H1 (cell line): ENCODE data around the gene C18orf63. TPM values are rescaled to one million over a fixed set of nuclear protein-coding genes. Genes with fewer than 3 reads are reported as not detected.
A peak's percentile ranks its signal among the peaks of the same experiment; 100 is the strongest.
"Not testable (repeated sequence)": the region's sequence is repeated elsewhere in the genome, so short reads cannot be mapped to it uniquely, and the experiment has no call there.

ENCODE experiments used
- CTCF ChIA-PET: fragments of 300-600 bp; sonication (Branson Sonifier 250); formaldehyde crosslinking; loops from one replicate; lab custom pipeline; 2021; ENCODE audit not compliant: partially characterized antibody; lab: Charles Lee
- POLR2A ChIA-PET: fragments of 300-600 bp; sonication (Branson Sonifier 250); formaldehyde crosslinking; loops from one replicate; lab custom pipeline; 2021; ENCODE audit warnings: inconsistent platforms; ENCODE audit not compliant: partially characterized antibody; lab: Charles Lee
- DNase-seq, 2 experiments: peaks; one replicate each; pipeline versions ENCODE4 v3.0.0 to v3.0.0-alpha.2; 2010 to 2022; ENCODE audit warnings: low spot score in 2 of 2, low read depth in 1 of 2, mixed read lengths in 1 of 2
- FAIRE-seq: peaks from 2 replicates; lab custom pipeline; 2011; peaks lifted over from hg19 to GRCh38; lab: Jason Lieb, UNC
- H2AFZ ChIP-seq: 2 replicates; pipeline ENCODE4 v1.8.1; 2012; ENCODE audit warnings: low read length, inconsistent platforms
- H2AK5ac ChIP-seq: 2 replicates; pipeline ENCODE4 v1.6.1; 2013; ENCODE audit warnings: low read depth, low read length
- H2BK120ac ChIP-seq: replicated peaks from 2 replicates; pipeline ENCODE3; 2013; ENCODE audit warnings: low read depth, low read length, inconsistent platforms
- H2BK12ac ChIP-seq: 2 replicates; pipeline ENCODE4 v1.6.1; 2013; ENCODE audit warnings: low read depth, low read length
- H2BK15ac ChIP-seq: 2 replicates; pipeline ENCODE4 v1.6.1; 2013; ENCODE audit warnings: low read length
- H2BK20ac ChIP-seq: 2 replicates; pipeline ENCODE4 v1.6.1; 2013; ENCODE audit warnings: low read length
- H2BK5ac ChIP-seq: 2 replicates; pipeline ENCODE4 v1.6.1; 2013; ENCODE audit warnings: low read depth, low read length
- H3K14ac ChIP-seq: 2 replicates; pipeline ENCODE4 v1.6.1; 2013; ENCODE audit warnings: inconsistent platforms; ENCODE audit not compliant: insufficient read length
- H3K18ac ChIP-seq: 2 replicates; pipeline ENCODE4 v1.6.1; 2013; ENCODE audit warnings: low read length; ENCODE audit errors: extremely low read depth
- H3K23ac ChIP-seq: 2 replicates; pipeline ENCODE4 v1.6.1; 2013; ENCODE audit warnings: inconsistent platforms; ENCODE audit not compliant: insufficient read length
- H3K23me2 ChIP-seq: 2 replicates; pipeline ENCODE4 v1.6.1; 2013; ENCODE audit warnings: low read depth, low read length
- H3K27ac ChIP-seq: 2 replicates; pipeline ENCODE4 v1.6.1; 2011; ENCODE audit warnings: low read depth, low read length, inconsistent platforms
- H3K27me3 ChIP-seq, 4 experiments: replicated peaks in 1 of 4; 1 replicate in 1 of 4; 2 replicates in 3 of 4; pipeline versions ENCODE4 v1.6.1 to v1.8.1; 2011 to 2013; ENCODE audit warnings: low read length in 3 of 4, mild to moderate bottlenecking in 3 of 4, inconsistent platforms in 2 of 4, mixed read lengths in 2 of 4, moderate library complexity in 1 of 4; ENCODE audit not compliant: control insufficient read depth in 3 of 4, insufficient read depth in 3 of 4; ENCODE audit errors: extremely low read depth in 1 of 4
- H3K36me3 ChIP-seq, 4 experiments: 2 replicates each; pipeline versions ENCODE4 v1.6.1 to v1.8.1; 2011 to 2013; ENCODE audit warnings: mild to moderate bottlenecking in 4 of 4, low read length in 3 of 4, moderate library complexity in 2 of 4, control low read depth in 1 of 4, inconsistent platforms in 1 of 4; ENCODE audit not compliant: insufficient read depth in 4 of 4, control insufficient read depth in 2 of 4
- H3K4ac ChIP-seq: replicated peaks from 2 replicates; pipeline ENCODE3; 2013; ENCODE audit warnings: low read length, low read depth, mixed read lengths, inconsistent platforms; ENCODE audit not compliant: insufficient read length
- H3K4me1 ChIP-seq, 4 experiments: replicated peaks in 1 of 4; 1 replicate in 1 of 4; 2 replicates in 3 of 4; pipeline versions ENCODE4 v1.6.1 to v1.8.1; 2011 to 2013; ENCODE audit warnings: low read length in 3 of 4, inconsistent platforms in 2 of 4, mixed read lengths in 1 of 4; ENCODE audit not compliant: insufficient read depth in 4 of 4, control insufficient read depth in 3 of 4
- H3K4me2 ChIP-seq, 2 experiments: 2 replicates each; pipeline versions ENCODE4 v1.6.1 to v1.8.1; 2011 to 2013; ENCODE audit warnings: low read depth in 2 of 2, low read length in 2 of 2, control low read depth in 1 of 2, inconsistent platforms in 1 of 2, mild to moderate bottlenecking in 1 of 2; ENCODE audit not compliant: insufficient read depth in 1 of 2
- H3K4me3 ChIP-seq, 4 experiments: fragments of 200-600, 300-600 bp in 1 of 4; sonication (generic), shearing (Covaris generic), sonication (Bioruptor Twin) in 1 of 4; 2 replicates each; pipeline versions ENCODE4 v1.5.1 to v1.8.1; 2011 to 2016; ENCODE audit warnings: low read length in 4 of 4, low read depth in 3 of 4, control low read depth in 2 of 4, inconsistent platforms in 2 of 4, mild to moderate bottlenecking in 2 of 4, mixed read lengths in 1 of 4, moderate library complexity in 1 of 4; ENCODE audit not compliant: insufficient read depth in 2 of 4; ENCODE audit errors: extremely low read depth in 1 of 4
- H3K56ac ChIP-seq: replicated peaks from 2 replicates; pipeline ENCODE3; 2013; ENCODE audit warnings: low read depth, mild to moderate bottlenecking, mixed read lengths, low read length, inconsistent platforms; ENCODE audit not compliant: insufficient read length
- H3K79me1 ChIP-seq: 2 replicates; pipeline ENCODE4 v1.6.1; 2013; ENCODE audit warnings: low read depth, low read length, control low read depth
- H3K79me2 ChIP-seq, 2 experiments: 2 replicates each; pipeline versions ENCODE4 v1.6.1 to v1.8.1; 2012 to 2013; ENCODE audit warnings: low read length in 2 of 2, mild to moderate bottlenecking in 2 of 2, inconsistent platforms in 1 of 2; ENCODE audit not compliant: insufficient read depth in 2 of 2, control insufficient read depth in 1 of 2
- H3K9ac ChIP-seq, 4 experiments: replicated peaks in 1 of 4; 1 replicate in 1 of 4; 2 replicates in 3 of 4; pipeline versions ENCODE4 v1.6.1 to v1.8.1; 2011 to 2013; ENCODE audit warnings: low read depth in 3 of 4, low read length in 3 of 4, control low read depth in 2 of 4, mild to moderate bottlenecking in 2 of 4, moderate library complexity in 2 of 4, inconsistent platforms in 1 of 4; ENCODE audit errors: extremely low read depth in 1 of 4
- H3K9me3 ChIP-seq, 2 experiments: 2 replicates each; pipeline versions ENCODE4 v1.6.1 to v1.8.1; 2012 to 2013; ENCODE audit warnings: mild to moderate bottlenecking in 2 of 2, moderate library complexity in 2 of 2, control low read depth in 1 of 2, inconsistent platforms in 1 of 2, low read depth in 1 of 2, low read length in 1 of 2, mixed read lengths in 1 of 2; ENCODE audit not compliant: insufficient read depth in 2 of 2
- H4K20me1 ChIP-seq, 2 experiments: replicated peaks in 1 of 2; 2 replicates each; pipeline versions ENCODE3 to v1.8.1; 2011 to 2013; ENCODE audit warnings: inconsistent platforms in 2 of 2, low read length in 2 of 2, mild to moderate bottlenecking in 1 of 2; ENCODE audit not compliant: insufficient read depth in 2 of 2, control insufficient read depth in 1 of 2
- H4K5ac ChIP-seq: 2 replicates; pipeline ENCODE4 v1.6.1; 2013; ENCODE audit warnings: low read length, low read depth, mixed read lengths, inconsistent platforms; ENCODE audit not compliant: insufficient read length
- H4K8ac ChIP-seq: 2 replicates; pipeline ENCODE4 v1.8.0; 2013; ENCODE audit warnings: mild to moderate bottlenecking, moderate library complexity, low read length, inconsistent platforms; ENCODE audit not compliant: insufficient read depth; ENCODE audit errors: extremely low read depth
- H4K91ac ChIP-seq: replicated peaks from 2 replicates; pipeline ENCODE3; 2013; ENCODE audit warnings: low read length, mixed read lengths, inconsistent platforms; ENCODE audit not compliant: insufficient read length
- WGBS, 2 experiments: shearing (Covaris generic) in 1 of 2; methylation state at CpG; one replicate each; pipeline versions ENCODE4 v1.1.6 to v1.1.7; 2013 to 2015; ENCODE audit warnings: low lambda C conversion rate in 2 of 2, mixed read lengths in 2 of 2, inconsistent platforms in 1 of 2, low coverage in 1 of 2, missing lambda C conversion rate in 1 of 2; ENCODE audit not compliant: insufficient replicate concordance in 2 of 2, insufficient coverage in 1 of 2, insufficient read length in 1 of 2; ENCODE audit errors: extremely low coverage in 1 of 2, missing lambda C conversion rate in 1 of 2; 5-methylcytosine and 5-hydroxymethylcytosine counted together
- polyA plus RNA-seq, 7 experiments: library from polyadenylated mRNA; depleted of rRNA in 3 of 7; stranded (reverse) in 5 of 7; unstranded in 2 of 7; fragments of >200 nt in 5 of 7; fragments of 200-250 nt in 2 of 7; gene quantifications; 1 replicate in 5 of 7; 2 replicates in 1 of 7; 4 replicates in 1 of 7; pipeline versions ENCODE4 v1.2.1 to v1.2.3, GENCODE V29; 2011 to 2013; ENCODE audit warnings: missing spikeins in 2 of 7, mixed read lengths in 2 of 7
- total RNA-seq: library from RNA; stranded (reverse); fragmentation: NEBNext Ultra II Directional; extraction: Animal tissue kit (Norgen Biotek cat#: 25700); gene quantifications from 2 replicates; pipeline ENCODE4 v1.2.1, GENCODE V29; 2021

C18orf63 gene
- total and polyA plus RNA-seq, 2 of the 8 experiments (the other 6 are each of a cell fraction or from before 2014, with no cell fraction given), result not detected

DNA sequence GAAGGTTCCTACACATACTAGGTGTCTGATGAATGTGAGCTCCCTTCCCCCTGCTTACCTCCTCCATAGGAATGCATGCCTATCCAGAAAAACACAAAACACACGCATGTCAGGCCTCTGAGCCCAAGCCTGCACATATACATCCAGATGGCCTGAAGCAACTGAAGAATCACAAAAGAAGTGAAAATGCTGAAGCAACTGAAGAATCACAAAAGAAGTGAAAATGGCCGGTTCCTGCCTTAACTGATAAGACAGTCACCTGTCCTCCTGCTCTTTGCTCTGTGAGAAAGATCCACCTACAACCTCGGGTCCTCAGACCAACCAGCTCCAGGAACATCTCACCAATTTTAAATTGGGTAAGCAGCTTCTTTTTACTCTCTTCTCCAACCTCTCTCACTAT is 22.7 kb upstream of the C18orf63 start:
- ChIA-PET POLR2A (interaction anchor here (1.2 kb wide), 1 partner anchor 12 kb away, joined by 3 read pairs; no protein-coding TSS in a partner anchor), CTCF (interaction anchor here (1.0 kb wide), 1 partner anchor 96 kb away, joined by 3 read pairs; no protein-coding TSS in a partner anchor)
- not testable (repeated sequence) for DNase-seq, H3K14ac ChIP-seq, H3K23me2 ChIP-seq, H4K8ac ChIP-seq, H2AFZ ChIP-seq, H3K27ac ChIP-seq, H2AK5ac ChIP-seq, H2BK120ac ChIP-seq, H3K27me3 ChIP-seq, H2BK12ac ChIP-seq, H4K91ac ChIP-seq, H3K9me3 ChIP-seq, H4K5ac ChIP-seq, H3K79me1 ChIP-seq, H3K18ac ChIP-seq, H3K9ac ChIP-seq, H3K4me2 ChIP-seq, H2BK15ac ChIP-seq, H2BK5ac ChIP-seq, H2BK20ac ChIP-seq, FAIRE-seq, H3K4ac ChIP-seq, H3K56ac ChIP-seq, H3K23ac ChIP-seq, H4K20me1 ChIP-seq, H3K36me3 ChIP-seq
- Histone ChIP-seq H3K4me3 (peak overlapping the region in 1 of 4 experiments; percentile 88; a peak in 1 of 8 replicates), H3K4me1 (peaks cover 3 to 11% (median 6%) of the 10 kb centered on the region in 4 experiments; a peak in 6 of 7 replicates), H3K79me2 (peaks cover 7 to 29% of the 10 kb centered on the region in 2 experiments)
- 94% methylated on average over 3 of the region's 3 CpGs; no CpG with 5 or more reads in 1 of the 2 experiments for WGBS, 2 experiments
